Measurements from ENCODE around the gene NANS. TPM values are rescaled to one million over a fixed set of nuclear protein-coding genes. Genes with fewer than 3 reads are reported as not detected.
"Not testable (repeated sequence)": the region's sequence is repeated elsewhere in the genome, so short reads cannot be mapped to it uniquely, and the experiment has no call there.

Gene NANS
- total RNA-seq, 2 experiments from 2014 or later = 51.2 to 51.8 TPM

DNA sequence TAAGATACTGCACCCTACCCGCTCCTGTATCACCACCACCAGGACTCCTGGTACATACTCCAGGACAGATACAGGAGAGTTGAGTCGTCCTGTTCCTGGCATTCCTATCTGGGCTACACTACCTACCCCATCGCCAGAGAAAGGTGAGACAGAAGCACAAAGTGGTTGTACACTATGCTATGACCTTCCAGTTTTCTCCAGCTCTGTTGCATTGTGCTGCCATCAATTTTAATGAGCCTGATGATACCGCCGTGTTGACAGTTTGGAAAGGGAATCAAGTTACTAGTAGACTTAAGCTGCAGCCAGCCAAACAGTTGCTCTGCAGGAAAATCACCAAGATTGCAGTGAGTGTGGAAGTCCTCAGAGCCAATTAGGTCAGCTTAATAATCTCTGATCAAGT is 38.2 kb upstream of the NANS start:
- ATAC-seq (no peak), DNase-seq (no peak)
- CTCF ChIA-PET = interaction anchor here (0.7 to 4.7 kb wide), 3 partner anchors 16 to 95 kb away, joined by 3 to 21 read pairs (median 4); no protein-coding TSS in a partner anchor
- intact Hi-C loops (cut with micrococcal nuclease) = no loop called here
- H3K9me3 Mint-ChIP-seq = no peaks in the 10 kb centered on the region
- H3K4me3 Mint-ChIP-seq = no peak overlapping the region
- peaks cover 2% of the 10 kb centered on the region for H3K4me1 Mint-ChIP-seq (ENCODE audit: low read depth)
- POLR2A ChIA-PET = interaction anchor here (1.1 to 2.4 kb wide), 2 partner anchors 10 to 12 kb away, joined by 5 to 6 read pairs; no protein-coding TSS in a partner anchor
- no peak overlapping the region for H3K27ac Mint-ChIP-seq
- H3K27me3 Mint-ChIP-seq = no peaks in the 10 kb centered on the region
- no peak for TF ChIP-seq CTCF (IDR thresholded peaks at IDR 0.05)
- H3K36me3 Mint-ChIP-seq (ENCODE audit: low read depth) = peaks cover 44% of the 10 kb centered on the region

GRCh38 chr9:98019098-98019497 is 37.4 kb upstream of the NANS start:
- Mint-ChIP-seq H3K27me3 (no peaks in the 10 kb centered on the region), H3K4me3 (no peak overlapping the region), H3K4me1 (ENCODE audit: low read depth) (peaks cover 2% of the 10 kb centered on the region), H3K27ac (no peak overlapping the region), H3K36me3 (ENCODE audit: low read depth) (peaks cover 38% of the 10 kb centered on the region), H3K9me3 (no peaks in the 10 kb centered on the region)
- ATAC-seq = no peak
- no peak for TF ChIP-seq CTCF (IDR thresholded peaks at IDR 0.05)
- intact Hi-C loops (cut with micrococcal nuclease) = no loop called here
- ChIA-PET POLR2A (interaction anchor here (1.1 to 2.4 kb wide), 2 partner anchors 11 to 64 kb away, joined by 3 to 6 read pairs; no protein-coding TSS in a partner anchor), CTCF (interaction anchor here (1.1 to 4.7 kb wide), 3 partner anchors 13 to 26 kb away, joined by 4 to 21 read pairs (median 4); no protein-coding TSS in a partner anchor)
- no peak for DNase-seq

- intact Hi-C loops (cut with micrococcal nuclease); H3K27me3 Mint-ChIP-seq; H3K4me1 Mint-ChIP-seq (ENCODE audit: low read depth); ATAC-seq; H3K9me3 Mint-ChIP-seq; DNase-seq; H3K4me3 Mint-ChIP-seq; H3K27ac Mint-ChIP-seq: not testable (repeated sequence)
- POLR2A ChIA-PET = interaction anchor here (0.6 to 2.4 kb wide), 5 partner anchors 8 to 96 kb away, joined by 3 to 6 read pairs (median 3); no protein-coding TSS in a partner anchor
- CTCF ChIA-PET = interaction anchor here (1.1 to 4.7 kb wide), 3 partner anchors 13 to 25 kb away, joined by 4 to 21 read pairs (median 5); no protein-coding TSS in a partner anchor
- H3K36me3 Mint-ChIP-seq (ENCODE audit: low read depth) = peaks cover 36% of the 10 kb centered on the region
These were observed 36.7 kb upstream of the NANS start for GRCh38 chr9:98019869-98020268.

DNA sequence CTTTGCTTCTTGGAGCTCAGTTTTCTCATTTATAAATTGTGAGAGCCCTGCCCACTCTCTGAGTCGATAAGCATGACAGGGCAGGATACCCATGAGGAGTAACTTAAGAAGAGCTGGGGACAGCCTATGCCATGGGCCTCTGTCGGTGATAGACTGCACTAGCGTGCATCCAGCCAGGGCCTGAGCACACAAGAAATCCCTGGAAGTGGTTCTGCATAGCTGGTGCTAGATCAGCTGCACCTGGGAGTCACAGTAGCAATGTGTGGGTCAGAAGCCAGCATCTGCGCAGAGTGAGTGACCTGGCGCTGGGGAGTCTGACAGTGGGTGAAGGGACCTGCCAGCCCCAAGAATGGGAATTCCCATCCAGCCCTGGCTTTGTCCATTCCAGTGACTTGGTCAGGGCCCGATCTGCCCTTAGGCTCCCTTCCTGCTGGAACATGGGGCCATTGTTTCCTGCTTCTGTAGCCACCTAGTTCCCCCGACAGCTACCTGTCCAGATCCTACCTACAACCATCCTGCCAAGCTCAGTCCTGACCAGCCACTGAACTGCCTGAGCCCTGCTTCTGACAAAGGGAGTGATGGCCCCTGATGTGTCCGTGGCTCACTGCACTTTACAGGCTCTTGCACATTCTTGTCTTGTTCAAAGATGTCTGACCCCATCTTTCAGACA is 35.9 kb upstream of the NANS start:
- DNase-seq (no peak), ATAC-seq (no peak)
- peaks cover 2% of the 10 kb centered on the region for H3K4me1 Mint-ChIP-seq (ENCODE audit: low read depth)
- H3K4me3 Mint-ChIP-seq = no peak overlapping the region
- no peak for TF ChIP-seq CTCF (IDR thresholded peaks at IDR 0.05)
- ChIA-PET POLR2A (interaction anchor here (0.6 to 1.8 kb wide), 5 partner anchors 9 to 293 kb away, joined by 3 to 5 read pairs (median 3); no protein-coding TSS in a partner anchor), CTCF (interaction anchor here (0.9 to 4.7 kb wide), 6 partner anchors 12 to 98 kb away, joined by 3 to 21 read pairs (median 4); partner anchors contain the start of gene TRMO)
- peaks cover 30% of the 10 kb centered on the region for H3K36me3 Mint-ChIP-seq (ENCODE audit: low read depth)
- H3K27ac Mint-ChIP-seq = no peak overlapping the region
- no peaks in the 10 kb centered on the region for H3K27me3 Mint-ChIP-seq
- intact Hi-C loops (cut with micrococcal nuclease) = no loop called here
- no peaks in the 10 kb centered on the region for H3K9me3 Mint-ChIP-seq

- H3K27me3 Mint-ChIP-seq = no peaks in the 10 kb centered on the region
- H3K9me3 Mint-ChIP-seq = no peaks in the 10 kb centered on the region
- H3K36me3 Mint-ChIP-seq (ENCODE audit: low read depth) = peaks cover 27% of the 10 kb centered on the region
- no peak for DNase-seq
- TF ChIP-seq CTCF (IDR thresholded peaks at IDR 0.05) = no peak
- no peaks in the 10 kb centered on the region for H3K4me1 Mint-ChIP-seq (ENCODE audit: low read depth)
- ChIA-PET POLR2A (interaction anchor here (0.7 to 1.8 kb wide), 4 partner anchors 15 to 292 kb away, joined by 3 to 5 read pairs (median 4); no protein-coding TSS in a partner anchor), CTCF (interaction anchor here (0.9 to 4.7 kb wide), 6 partner anchors 13 to 99 kb away, joined by 3 to 21 read pairs (median 3); partner anchors contain the start of gene TRMO)
- intact Hi-C loops (cut with micrococcal nuclease) = no loop called here
- no peak overlapping the region for H3K4me3 Mint-ChIP-seq
- ATAC-seq = no peak
- no peak overlapping the region for H3K27ac Mint-ChIP-seq
These were observed 35.1 kb upstream of the NANS start for GRCh38 chr9:98021306-98022040.
